ENCODE measurements around the gene MAGED1. TPM values are rescaled to one million over a fixed set of nuclear protein-coding genes. Genes with fewer than 3 reads are reported as not detected.

The MAGED1 gene
- total and polyA plus RNA-seq, 2 experiments from 2014 or later, result 293 to 351 TPM

DNA sequence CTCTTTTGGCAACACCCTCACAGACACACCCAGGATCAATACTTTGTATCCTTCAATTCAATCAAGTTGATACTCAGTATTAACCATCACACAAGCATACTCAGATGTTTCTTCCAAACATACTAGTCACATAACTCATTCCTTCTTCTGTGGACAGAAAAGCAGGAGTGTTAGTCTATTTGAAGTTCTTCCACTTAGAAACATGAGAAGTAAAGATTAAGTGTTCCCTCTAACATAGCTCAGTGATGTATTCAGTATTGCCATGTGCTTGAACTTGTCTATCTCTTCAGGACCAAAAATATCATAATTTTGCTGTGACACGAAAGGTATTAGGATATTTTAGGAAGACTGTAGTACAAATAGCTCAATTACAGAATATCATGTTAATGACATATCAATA is 25.8 kb upstream of the MAGED1 start:
- Histone ChIP-seq H3K36me3 (ENCODE audit: low read depth) (no peaks in the 10 kb centered on the region), H4K20me1 (ENCODE audit: insufficient read depth) (no peaks in the 10 kb centered on the region), H3K4me2 (ENCODE audit: unreplicated experiment) (no peak overlapping the region), H2AFZ (no peak overlapping the region), H3K79me2 (ENCODE audit: insufficient read depth) (peaks cover 10% of the 10 kb centered on the region), H3K4me3 (no peak overlapping the region), H3K27ac (no peak overlapping the region), H3K27me3 (replicated peaks; ENCODE audit: insufficient read depth) (no peaks in the 10 kb centered on the region), H3K9ac (no peak overlapping the region), H3F3A (ENCODE audit: insufficient read depth) (no peaks in the 10 kb centered on the region), H3K9me3 (ENCODE audit: low read depth) (no peaks in the 10 kb centered on the region), H3K4me1 (ENCODE audit: insufficient read depth) (no peaks in the 10 kb centered on the region), H3K9me2 (ENCODE audit: insufficient read depth) (no peaks in the 10 kb centered on the region)
- WGBS, 2 experiments (ENCODE audit: low coverage in 1 of 2, low lambda C conversion rate in 2 of 2, missing lambda C conversion rate in 2 of 2), result 79 to 96% methylated on average over 1 of the region's 1 CpG
- in situ Hi-C loops (cut with MboI), result loop anchor here (25.0 kb wide), 2 partner anchors 205 to 380 kb away; partner anchors contain the start of gene NUDT11
- DNase-seq, result no peak
- no peak for TF ChIP-seq EZH2phosphoT487 (IDR thresholded peaks at IDR 0.05; ENCODE audit: insufficient read depth, low read depth)
- no peak for TF ChIP-seq EZH2 (IDR thresholded peaks at IDR 0.05; ENCODE audit: insufficient read depth, poor library complexity, severe bottlenecking)

DNA sequence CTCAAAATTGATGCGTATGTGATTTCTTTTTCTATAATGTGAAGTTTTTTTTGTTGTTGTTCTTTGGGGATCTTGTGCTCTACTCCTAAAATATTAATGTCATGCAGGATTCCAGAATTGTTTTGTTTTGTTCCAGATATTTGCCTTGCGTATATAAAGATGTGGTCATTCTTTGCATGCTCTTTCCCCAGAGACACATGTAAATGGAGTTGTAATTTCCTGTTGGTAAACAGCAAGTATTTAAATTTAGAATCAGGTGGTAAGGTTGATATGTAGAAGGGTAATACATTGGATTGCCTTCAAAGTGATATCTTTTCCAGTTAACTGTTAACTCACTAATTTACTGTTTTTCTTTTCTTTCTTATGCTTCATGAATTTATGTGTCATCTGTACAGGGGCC is 23.1 kb upstream of the MAGED1 start:
- in situ Hi-C loops (cut with MboI), result loop anchor here (25.0 kb wide), 2 partner anchors 208 to 383 kb away; partner anchors contain the start of gene NUDT11
- 93 to 100% methylated on average over 2 of the region's 2 CpGs for WGBS, 2 experiments (ENCODE audit: low coverage in 1 of 2, low lambda C conversion rate in 2 of 2, missing lambda C conversion rate in 2 of 2)
- H3K27me3 ChIP-seq (replicated peaks; ENCODE audit: insufficient read depth), result no peaks in the 10 kb centered on the region

DNA sequence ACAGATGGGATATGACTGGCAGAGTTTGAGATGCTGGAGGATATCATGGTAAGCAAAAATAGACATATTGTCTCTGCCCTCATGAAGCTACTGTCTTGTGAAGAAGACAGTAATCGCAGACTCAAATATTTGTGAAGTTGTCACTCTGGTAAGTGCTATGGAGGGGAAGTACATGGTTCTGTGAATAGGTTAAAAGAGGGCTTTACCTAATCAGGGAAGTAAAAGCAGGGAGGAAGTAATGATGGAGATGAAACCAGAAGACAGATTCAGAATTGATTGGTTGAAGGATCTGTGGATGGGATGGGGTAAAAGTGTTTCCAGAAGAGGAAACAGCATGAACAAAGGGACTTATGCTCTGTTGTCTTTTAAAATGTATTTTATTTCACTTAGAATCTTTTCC is 19.3 kb upstream of the MAGED1 start:
- DNase-seq, result no peak
- H3F3A ChIP-seq (ENCODE audit: insufficient read depth), result no peaks in the 10 kb centered on the region
- H3K27me3 ChIP-seq (replicated peaks; ENCODE audit: insufficient read depth), result no peaks in the 10 kb centered on the region
- no peak overlapping the region for H3K27ac ChIP-seq
- no peaks in the 10 kb centered on the region for H3K36me3 ChIP-seq (ENCODE audit: low read depth)
- TF ChIP-seq EZH2phosphoT487 (IDR thresholded peaks at IDR 0.05; ENCODE audit: insufficient read depth, low read depth), result no peak
- TF ChIP-seq EZH2 (IDR thresholded peaks at IDR 0.05; ENCODE audit: insufficient read depth, poor library complexity, severe bottlenecking), result no peak
- H3K9ac ChIP-seq, result no peak overlapping the region
- no peaks in the 10 kb centered on the region for H3K9me3 ChIP-seq (ENCODE audit: low read depth)
- in situ Hi-C loops (cut with MboI), result loop anchor here (25.0 kb wide), 2 partner anchors 212 to 387 kb away; partner anchors contain the start of gene NUDT11
- H3K4me2 ChIP-seq (ENCODE audit: unreplicated experiment), result no peak overlapping the region
- no peak overlapping the region for H3K4me3 ChIP-seq
- 91 to 100% methylated on average over 1 of the region's 1 CpG for WGBS, 2 experiments (ENCODE audit: low coverage in 1 of 2, low lambda C conversion rate in 2 of 2, missing lambda C conversion rate in 2 of 2)
- H4K20me1 ChIP-seq (ENCODE audit: insufficient read depth), result no peaks in the 10 kb centered on the region
- H3K9me2 ChIP-seq (ENCODE audit: insufficient read depth), result no peaks in the 10 kb centered on the region
- H3K4me1 ChIP-seq (ENCODE audit: insufficient read depth), result peaks cover 14% of the 10 kb centered on the region
- no peak overlapping the region for H2AFZ ChIP-seq
- H3K79me2 ChIP-seq (ENCODE audit: insufficient read depth), result no peaks in the 10 kb centered on the region; the same call in 1 of the 2 replicates

More for the DNA sequence above, 23.1 kb upstream of the MAGED1 start:
- Histone ChIP-seq H3K4me1 (ENCODE audit: insufficient read depth) (no peaks in the 10 kb centered on the region), H4K20me1 (ENCODE audit: insufficient read depth) (no peaks in the 10 kb centered on the region), H2AFZ (no peak overlapping the region), H3F3A (ENCODE audit: insufficient read depth) (no peaks in the 10 kb centered on the region), H3K9me3 (ENCODE audit: low read depth) (no peaks in the 10 kb centered on the region), H3K9ac (no peak overlapping the region), H3K27ac (no peak overlapping the region), H3K79me2 (ENCODE audit: insufficient read depth) (no peaks in the 10 kb centered on the region; the same call in none of the 2 replicates), H3K36me3 (ENCODE audit: low read depth) (no peaks in the 10 kb centered on the region), H3K9me2 (ENCODE audit: insufficient read depth) (no peaks in the 10 kb centered on the region), H3K4me2 (ENCODE audit: unreplicated experiment) (no peak overlapping the region), H3K4me3 (no peak overlapping the region)
- no peak for DNase-seq
- no peak for TF ChIP-seq EZH2phosphoT487 (IDR thresholded peaks at IDR 0.05; ENCODE audit: insufficient read depth, low read depth)
- no peak for TF ChIP-seq EZH2 (IDR thresholded peaks at IDR 0.05; ENCODE audit: insufficient read depth, poor library complexity, severe bottlenecking)

DNA sequence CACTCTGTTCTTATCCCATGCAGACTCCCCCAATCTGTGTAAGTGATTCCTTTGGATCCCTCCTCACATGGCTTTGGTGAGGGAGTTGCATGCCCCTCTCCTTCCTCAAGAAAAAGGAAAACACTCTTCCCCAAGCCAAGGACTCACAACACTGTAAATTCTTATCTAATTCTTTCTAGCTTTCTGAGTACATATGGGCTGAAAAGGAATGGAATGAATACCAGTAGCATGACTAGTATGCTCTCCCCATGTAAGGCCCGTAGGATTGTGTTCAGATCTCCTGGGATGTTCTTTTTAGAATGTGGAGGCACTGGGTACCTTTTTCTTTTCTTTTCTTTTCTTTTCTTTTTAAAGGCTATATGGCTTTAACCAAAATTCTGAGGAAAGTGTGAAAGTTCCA is 17.0 kb upstream of the MAGED1 start:
- Histone ChIP-seq H3K27ac (peak overlapping the region; percentile 21; the same call in 1 of the 2 replicates), H3F3A (ENCODE audit: insufficient read depth) (no peaks in the 10 kb centered on the region), H4K20me1 (ENCODE audit: insufficient read depth) (no peaks in the 10 kb centered on the region), H3K4me2 (ENCODE audit: unreplicated experiment) (peak overlapping the region; percentile 35), H3K9ac (no peak overlapping the region), H3K79me2 (ENCODE audit: insufficient read depth) (no peaks in the 10 kb centered on the region), H3K4me3 (0 out of 2 replicates have a peak overlapping the region, but pooled peaks have one; percentile 25), H3K27me3 (replicated peaks; ENCODE audit: insufficient read depth) (no peaks in the 10 kb centered on the region), H3K4me1 (ENCODE audit: insufficient read depth) (peaks cover 14% of the 10 kb centered on the region), H2AFZ (no peak overlapping the region), H3K9me2 (ENCODE audit: insufficient read depth) (no peaks in the 10 kb centered on the region), H3K9me3 (ENCODE audit: low read depth) (no peaks in the 10 kb centered on the region), H3K36me3 (ENCODE audit: low read depth) (no peaks in the 10 kb centered on the region)
- 0 to 5% methylated on average over 1 of the region's 1 CpG for WGBS, 2 experiments (ENCODE audit: low coverage in 1 of 2, low lambda C conversion rate in 2 of 2, missing lambda C conversion rate in 2 of 2)
- in situ Hi-C loops (cut with MboI), result no loop called here
- no peak for TF ChIP-seq EZH2 (IDR thresholded peaks at IDR 0.05; ENCODE audit: insufficient read depth, poor library complexity, severe bottlenecking)
- no peak for TF ChIP-seq EZH2phosphoT487 (IDR thresholded peaks at IDR 0.05; ENCODE audit: insufficient read depth, low read depth)
- peak; percentile 60 for DNase-seq

Measured in GM23248 (cell line).